ENCODE results near the gene PPP1R14B.

The PPP1R14B gene

DNA sequence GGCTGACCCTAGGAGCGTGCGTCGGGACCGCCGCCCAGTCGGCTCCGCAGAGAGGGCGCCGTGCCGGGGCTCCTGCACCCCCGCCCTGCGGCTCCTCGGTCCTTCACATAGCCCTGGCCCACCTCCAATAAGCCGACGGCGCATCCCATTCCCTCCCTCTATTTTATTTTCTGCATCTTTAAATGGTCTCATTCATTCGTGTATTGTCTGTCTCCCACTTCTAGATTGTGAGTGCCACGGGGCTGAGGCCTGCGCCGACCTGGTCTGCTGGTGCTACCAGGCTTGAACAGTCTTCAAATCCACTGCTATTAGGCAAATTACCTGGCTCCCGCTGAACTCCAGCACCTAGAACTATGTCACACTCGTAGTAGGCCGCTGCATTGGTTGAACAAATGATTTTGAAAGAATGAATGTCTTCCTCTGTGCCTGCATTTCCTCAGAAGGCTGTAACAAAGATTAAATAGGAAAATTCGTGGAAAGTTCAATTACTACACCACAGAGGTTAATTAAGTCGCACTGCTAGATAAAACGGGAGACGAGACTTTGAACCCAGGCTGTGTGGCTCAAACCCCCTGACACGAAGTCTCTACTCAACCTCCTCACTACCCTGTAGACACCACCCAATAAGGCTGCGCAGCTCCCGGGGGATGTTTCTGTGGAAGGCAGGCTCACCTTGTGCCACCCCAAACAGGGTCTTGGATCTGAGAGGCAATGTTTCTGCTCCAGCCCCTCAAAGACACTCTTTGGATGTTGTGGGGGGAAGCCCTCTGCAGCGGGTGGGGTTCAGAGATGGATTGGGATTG, 1.2 kb upstream of the PPP1R14B start:
- in situ Hi-C loops (cut with MboI; ENCODE audit: low sequenced_read_pairs) = loop anchor here (25.0 kb wide), 1 partner anchor 89 kb away; the partner anchor contains the start of gene CCDC88B

DNA sequence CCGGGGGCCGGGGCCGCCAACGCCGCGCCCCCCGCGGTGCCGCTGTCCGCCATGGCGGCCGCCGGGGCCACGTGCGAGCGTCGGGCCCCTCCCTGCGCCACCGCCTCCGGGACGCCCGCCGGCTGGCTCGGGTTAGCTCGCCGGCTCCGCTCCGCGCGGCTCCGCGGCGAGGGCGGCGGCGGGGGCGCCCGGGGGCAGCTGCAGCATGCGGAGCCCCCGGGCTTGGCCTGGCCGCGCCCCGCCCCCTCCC, 197 bp downstream of the PPP1R14B start:
- in situ Hi-C loops (cut with MboI; ENCODE audit: low sequenced_read_pairs) = loop anchor here (25.0 kb wide), 1 partner anchor 91 kb away; the partner anchor contains the start of gene CCDC88B

DNA sequence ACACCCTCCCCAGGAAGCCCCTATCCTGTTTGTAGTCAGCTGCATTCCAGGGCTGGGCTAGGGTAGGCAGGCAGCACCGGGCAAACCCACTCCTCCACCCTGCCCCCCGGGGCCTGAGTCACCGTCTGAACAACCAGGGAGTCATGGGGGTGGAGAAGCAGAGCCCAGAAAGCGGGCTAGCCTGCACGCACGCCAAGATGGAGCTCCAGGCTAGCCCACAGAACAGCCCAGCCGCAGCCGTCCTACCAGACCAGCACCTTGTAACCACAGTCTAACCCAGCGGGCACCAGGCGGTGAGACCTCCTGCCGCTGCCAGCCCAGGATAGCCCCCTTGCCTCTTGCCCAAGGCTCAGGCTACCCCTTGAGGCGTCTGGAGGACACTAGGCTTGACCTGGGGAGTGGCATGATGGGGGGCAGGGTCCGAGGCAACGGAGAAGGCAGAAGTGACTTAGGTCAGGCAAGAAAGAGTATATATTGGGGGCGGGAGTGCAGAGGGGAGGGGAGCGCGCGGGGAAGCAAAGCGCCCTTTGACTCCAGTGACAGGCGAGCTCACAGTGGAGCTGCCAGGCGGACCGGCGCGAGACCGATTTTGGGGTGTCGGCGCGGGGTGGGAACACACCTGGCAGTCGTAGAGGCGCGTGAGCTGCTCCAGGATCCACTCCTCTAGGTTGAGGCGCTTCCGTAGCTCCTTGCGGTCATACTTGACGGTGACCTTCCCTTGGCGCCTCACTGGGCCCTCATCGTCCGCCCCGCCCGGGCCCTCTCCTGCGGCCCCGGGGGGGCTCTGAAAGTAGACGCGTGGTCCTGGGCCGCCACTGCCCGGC, 734 bp downstream of the PPP1R14B start:
- in situ Hi-C loops (cut with MboI; ENCODE audit: low sequenced_read_pairs) = loop anchor here (25.0 kb wide), 1 partner anchor 91 kb away; the partner anchor contains the start of gene CCDC88B

DNA sequence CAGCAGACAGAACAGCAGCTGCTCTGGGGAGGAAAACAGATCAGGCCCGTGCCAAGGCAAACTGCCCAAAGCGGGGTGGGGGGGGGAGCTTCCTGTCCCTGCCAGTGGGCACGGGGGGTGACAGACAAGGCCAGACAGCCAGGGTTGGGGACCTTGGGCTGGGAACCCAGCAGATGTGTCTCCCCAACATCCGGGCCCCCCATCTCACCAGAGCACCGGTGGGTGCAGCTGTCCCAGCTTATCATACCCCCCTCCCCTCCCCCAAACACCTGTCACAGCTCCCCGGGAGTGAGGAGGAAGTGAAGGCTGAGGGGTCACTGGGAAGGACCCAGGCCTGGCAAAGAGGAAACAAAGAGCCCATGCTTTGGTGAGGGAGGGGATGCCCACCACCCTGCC, 1.3 kb downstream of the PPP1R14B start:
- in situ Hi-C loops (cut with MboI; ENCODE audit: low sequenced_read_pairs) = loop anchor here (25.0 kb wide), 1 partner anchor 92 kb away; the partner anchor contains the start of gene CCDC88B

DNA sequence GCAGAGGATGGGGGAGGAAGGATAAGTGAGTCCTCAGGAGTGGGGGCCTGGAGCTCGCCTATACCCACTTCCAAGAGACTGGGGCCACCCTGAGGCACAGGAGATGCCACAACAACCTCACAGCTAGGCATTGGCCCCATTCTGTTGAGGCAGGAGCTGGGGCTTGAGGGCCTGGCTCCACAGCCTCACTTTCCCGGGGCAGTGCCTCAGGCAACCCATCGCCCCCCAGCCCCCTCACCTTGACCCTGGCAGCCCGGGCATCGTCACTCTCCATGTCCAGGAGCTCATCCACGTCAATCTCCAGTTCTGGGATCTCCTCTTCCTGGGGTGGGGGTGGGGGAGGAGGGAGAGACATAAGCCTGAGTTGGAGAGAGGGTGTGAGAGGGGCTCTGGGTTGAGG, 1.8 kb downstream of the PPP1R14B start:
- in situ Hi-C loops (cut with MboI; ENCODE audit: low sequenced_read_pairs) = loop anchor here (25.0 kb wide), 1 partner anchor 92 kb away; the partner anchor contains the start of gene CCDC88B

DNA sequence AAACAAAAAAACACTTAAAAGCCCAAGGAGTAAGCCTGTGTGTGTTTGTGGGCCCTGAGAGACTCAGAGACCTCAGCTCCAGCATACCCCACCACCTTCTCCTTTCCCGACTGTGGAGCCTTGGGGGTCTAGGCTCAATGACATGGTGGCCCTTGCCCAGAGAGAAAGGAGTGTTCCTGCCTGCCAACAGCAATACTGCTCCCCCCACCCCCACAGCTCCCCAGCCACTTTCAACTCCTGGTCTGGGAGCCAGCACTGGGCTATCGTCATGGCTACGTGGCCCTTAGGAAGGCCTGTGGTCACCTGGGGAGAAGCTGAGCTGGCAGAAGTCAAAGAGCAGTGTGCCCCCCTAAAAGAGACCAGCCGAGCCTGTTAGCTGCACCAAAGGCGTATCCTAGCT, 2.6 kb downstream of the PPP1R14B start:
- in situ Hi-C loops (cut with MboI; ENCODE audit: low sequenced_read_pairs) = loop anchor here (25.0 kb wide), 1 partner anchor 93 kb away; the partner anchor contains the start of gene CCDC88B

DNA sequence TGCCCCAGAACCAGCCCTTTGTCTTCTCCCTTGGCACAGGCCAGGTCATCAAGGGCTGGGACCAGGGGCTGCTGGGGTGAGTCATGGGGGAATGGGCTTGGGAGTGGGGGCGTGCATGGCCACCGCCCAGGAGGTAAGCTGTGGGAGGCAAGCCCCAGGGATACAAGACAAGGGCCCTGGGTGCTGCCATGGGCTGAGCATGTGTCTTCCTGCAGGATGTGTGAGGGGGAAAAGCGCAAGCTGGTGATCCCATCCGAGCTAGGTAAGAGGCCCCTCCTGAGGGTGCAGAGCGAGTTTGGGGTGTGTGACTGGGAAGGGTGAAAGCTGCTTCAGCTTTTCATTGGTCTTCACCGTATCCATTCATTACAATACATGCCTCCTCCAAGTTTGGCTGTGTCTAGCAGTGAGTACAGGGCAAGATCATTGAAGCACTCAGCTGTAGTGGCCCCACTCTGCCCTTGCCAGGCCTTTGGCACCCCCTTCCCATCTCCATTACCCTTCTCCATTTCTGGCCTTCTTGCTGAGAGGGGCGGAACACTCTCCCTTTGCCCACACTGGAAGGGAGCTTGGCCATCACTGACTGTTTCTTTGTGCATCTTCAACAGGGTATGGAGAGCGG, 3.4 kb downstream of the PPP1R14B start:
- in situ Hi-C loops (cut with MboI; ENCODE audit: low sequenced_read_pairs) = loop anchor here (25.0 kb wide), 1 partner anchor 94 kb away; the partner anchor contains the start of gene CCDC88B

DNA sequence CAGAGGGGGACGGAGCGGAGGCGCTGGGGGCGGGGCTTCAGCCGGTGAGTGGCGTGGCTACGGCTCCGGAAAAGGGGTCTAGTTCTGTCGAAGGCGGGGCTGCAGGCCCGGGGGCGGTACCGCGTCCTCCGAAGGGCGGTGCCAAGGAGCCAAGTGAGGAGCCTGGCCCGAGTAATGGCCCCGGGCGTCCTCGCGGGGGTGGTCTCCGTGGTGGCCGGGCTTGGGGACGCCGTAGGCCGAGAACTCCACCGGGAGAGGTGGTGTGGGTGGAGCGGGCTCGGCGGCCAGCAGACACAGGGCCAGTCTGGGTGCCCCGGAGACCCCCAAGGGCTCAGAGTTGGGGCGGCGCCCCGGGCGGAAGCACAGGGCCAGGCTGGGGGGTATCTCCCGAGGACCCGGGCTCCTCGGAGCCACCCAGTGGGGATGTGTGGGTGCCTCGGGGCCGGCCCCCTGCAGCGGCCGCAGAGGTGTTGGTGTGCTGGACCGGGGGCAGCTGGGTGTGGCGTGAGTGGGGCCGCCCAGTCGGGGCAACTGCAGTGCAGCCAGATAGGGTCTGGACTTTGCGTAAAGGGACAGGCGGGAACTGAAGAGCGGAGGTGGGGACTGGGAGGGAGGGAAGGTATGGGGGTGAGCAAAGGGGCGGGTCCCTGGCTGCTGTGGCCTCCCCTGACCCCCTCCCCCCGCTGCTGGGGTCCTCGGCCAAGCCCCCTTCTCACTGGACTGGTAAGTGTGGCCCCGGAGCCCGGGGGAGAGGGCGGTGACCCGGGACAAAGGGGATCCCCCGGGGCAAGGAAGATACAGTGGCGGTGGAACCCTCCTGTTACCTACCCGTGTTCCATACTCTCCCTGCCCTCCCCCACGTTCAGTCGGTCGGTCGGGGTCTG, 5.0 kb downstream of the PPP1R14B start:
- in situ Hi-C loops (cut with MboI; ENCODE audit: low sequenced_read_pairs) = loop anchor here (25.0 kb wide), 1 partner anchor 96 kb away; the partner anchor contains the start of gene CCDC88B

DNA sequence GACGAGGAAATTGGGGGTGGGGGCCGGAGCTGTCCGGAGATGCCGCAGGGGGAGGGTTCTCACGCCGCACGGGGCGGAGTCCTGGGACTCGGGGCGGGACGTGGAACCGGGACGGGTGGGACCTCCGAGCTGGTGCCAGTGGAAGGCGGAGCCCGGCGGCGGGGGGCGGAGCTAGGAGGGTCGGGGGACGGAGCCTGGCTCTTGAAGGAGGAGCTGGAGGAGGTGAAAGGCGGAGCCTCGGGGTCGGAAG, 5.6 kb downstream of the PPP1R14B start:
- in situ Hi-C loops (cut with MboI; ENCODE audit: low sequenced_read_pairs) = loop anchor here (25.0 kb wide), 1 partner anchor 96 kb away; the partner anchor contains the start of gene CCDC88B

DNA sequence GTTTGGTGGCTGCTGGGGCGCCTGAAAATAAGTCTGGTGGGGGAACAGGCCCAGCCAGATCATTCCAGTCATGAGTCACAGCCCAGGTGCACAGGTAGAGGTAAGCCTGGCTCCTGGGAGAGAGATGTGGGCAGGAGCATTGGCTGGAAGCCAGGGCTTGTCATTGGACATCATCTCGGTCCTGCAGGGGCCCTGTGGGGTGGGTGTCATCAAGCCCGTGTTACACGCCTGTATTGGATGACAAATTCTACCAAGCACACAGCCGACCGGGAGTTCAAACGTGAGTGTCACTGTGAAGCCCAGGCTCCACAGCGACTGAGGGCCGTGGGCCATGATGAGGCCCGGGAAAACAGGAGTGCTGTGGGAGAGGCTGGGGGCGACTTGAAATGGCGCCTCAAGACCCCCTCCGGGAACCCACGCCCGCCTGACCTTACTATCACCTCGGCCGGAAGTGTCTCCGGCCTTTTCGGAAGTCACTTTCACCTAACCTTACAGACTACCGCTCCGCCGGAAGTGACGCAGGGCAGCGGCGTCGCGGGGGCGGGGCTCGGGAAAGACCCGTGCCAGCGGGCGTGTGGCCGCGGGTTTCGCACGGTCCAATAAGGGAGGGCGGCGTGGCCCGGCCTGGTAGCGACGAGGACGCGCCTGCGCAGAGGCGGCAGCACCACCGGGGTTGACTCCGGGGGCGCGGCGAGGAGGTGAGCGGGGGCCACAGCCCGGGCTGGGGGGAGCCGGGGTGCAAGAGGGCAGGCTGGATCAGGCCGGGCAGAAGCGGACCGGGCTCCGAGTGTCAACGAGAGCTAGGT, 6.1 kb downstream of the PPP1R14B start, which contains the start of gene FKBP2:
Gene FKBP2, plus strand, starts transcription at position 661 of the 806 bp plus-strand sequence. CDS start 1,293 bp downstream, outside the sequence.
- in situ Hi-C loops (cut with MboI; ENCODE audit: low sequenced_read_pairs) = loop anchor here (25.0 kb wide), 1 partner anchor 97 kb away; the partner anchor contains the start of gene CCDC88B

DNA sequence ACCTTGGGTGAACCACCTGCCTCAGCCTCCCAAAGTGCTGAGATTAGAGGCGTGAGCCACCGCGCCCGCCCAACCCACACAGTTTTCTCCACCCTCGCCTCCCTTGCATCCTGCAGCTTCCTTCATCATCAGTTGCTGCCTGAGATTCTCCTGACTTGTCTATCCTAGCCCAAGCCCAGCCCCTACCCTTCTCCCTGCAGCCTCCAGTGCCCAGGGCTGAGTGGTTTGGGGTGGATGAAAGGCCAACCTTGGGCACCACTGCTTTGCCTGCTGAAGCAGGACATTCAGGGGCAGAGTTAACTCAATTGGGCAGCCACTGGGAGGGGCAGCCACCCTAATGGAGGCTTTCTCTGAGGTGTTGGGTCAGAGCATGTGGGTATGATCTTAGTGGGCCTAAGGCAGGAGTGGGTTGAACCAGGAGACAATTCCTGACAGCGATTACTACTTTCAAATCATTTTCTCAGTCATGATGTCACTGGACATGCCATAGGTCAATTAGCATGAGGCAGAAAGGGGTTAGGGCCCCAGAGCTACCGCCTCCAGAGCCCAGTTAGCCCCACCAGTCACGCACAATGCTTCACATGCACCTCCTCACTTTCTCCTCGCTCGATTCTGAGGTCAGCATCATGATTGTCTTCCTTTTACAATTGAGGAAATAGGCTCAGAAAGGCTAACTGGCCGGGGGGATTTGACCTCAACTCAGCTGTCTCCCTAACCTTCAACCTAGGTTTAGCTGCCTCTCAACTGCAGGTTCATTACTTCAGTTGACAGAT, 6.9 kb downstream of the PPP1R14B start:
- in situ Hi-C loops (cut with MboI; ENCODE audit: low sequenced_read_pairs) = loop anchor here (25.0 kb wide), 1 partner anchor 97 kb away; the partner anchor contains the start of gene CCDC88B

DNA sequence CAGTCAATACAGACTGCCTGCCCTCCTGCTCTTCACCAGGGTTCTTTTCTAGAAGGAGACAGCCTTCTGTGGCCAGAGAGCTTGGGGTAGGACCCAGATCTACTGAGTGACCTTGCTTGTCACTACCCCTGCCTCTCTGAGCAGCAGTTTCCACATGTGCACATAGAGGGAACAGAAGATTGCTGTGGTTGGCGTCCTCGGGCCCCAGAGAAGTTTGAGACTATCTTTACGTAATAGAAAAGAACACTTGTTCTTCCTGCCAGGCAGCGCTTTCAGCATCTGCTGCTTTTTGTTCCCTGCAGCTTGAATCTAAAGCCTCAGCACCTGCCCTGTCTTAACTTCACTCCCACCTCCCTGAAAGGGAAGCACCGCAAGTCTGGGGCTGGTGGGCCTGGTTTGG, 7.7 kb downstream of the PPP1R14B start:
- in situ Hi-C loops (cut with MboI; ENCODE audit: low sequenced_read_pairs) = loop anchor here (25.0 kb wide), 1 partner anchor 98 kb away; the partner anchor contains the start of gene CCDC88B

DNA sequence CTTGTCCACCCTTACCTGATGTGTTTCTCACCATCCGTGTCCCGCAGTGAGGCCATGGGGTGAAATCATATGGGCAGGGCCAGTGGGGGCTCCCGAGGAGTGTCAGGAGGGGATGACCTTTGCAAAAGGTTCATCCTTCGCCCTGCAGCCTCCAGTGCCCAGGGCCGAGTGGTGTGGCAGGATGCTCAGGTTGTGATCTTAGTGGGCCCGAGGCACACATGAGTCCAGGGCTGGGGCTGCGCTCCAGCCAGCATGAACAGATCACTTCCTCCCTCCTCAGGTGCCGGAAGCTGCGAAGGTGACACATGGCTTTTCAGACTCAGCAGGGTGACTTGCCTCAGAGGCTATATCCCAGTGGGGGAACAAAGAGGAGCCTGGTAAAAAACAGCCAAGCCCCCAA, 8.7 kb downstream of the PPP1R14B start:
- in situ Hi-C loops (cut with MboI; ENCODE audit: low sequenced_read_pairs) = loop anchor here (25.0 kb wide), 1 partner anchor 99 kb away; the partner anchor contains the start of gene CCDC88B

DNA sequence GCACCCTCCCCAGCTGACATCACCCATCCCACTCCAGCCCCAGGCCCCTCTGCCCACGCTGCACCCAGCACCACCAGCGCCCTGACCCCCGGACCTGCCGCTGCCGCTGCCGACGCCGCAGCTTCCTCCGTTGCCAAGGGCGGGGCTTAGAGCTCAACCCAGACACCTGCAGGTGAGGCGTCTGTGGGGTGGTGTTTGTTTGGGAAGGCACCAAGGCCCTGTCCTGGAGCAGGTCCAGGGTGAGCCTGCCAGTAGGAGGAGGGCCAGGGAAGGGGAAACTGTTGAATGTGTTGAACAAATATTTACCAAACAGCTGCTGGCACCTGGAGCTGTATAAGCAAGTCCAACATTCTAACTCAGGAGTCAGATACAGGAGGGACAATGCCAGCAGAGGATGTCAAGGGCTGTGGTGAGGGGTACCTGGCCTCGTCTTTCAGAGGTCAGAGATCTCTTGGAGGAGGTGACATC, 9.2 kb downstream of the PPP1R14B start:
- in situ Hi-C loops (cut with MboI; ENCODE audit: low sequenced_read_pairs) = loop anchor here (25.0 kb wide), 1 partner anchor 100 kb away; the partner anchor contains the start of gene CCDC88B

DNA sequence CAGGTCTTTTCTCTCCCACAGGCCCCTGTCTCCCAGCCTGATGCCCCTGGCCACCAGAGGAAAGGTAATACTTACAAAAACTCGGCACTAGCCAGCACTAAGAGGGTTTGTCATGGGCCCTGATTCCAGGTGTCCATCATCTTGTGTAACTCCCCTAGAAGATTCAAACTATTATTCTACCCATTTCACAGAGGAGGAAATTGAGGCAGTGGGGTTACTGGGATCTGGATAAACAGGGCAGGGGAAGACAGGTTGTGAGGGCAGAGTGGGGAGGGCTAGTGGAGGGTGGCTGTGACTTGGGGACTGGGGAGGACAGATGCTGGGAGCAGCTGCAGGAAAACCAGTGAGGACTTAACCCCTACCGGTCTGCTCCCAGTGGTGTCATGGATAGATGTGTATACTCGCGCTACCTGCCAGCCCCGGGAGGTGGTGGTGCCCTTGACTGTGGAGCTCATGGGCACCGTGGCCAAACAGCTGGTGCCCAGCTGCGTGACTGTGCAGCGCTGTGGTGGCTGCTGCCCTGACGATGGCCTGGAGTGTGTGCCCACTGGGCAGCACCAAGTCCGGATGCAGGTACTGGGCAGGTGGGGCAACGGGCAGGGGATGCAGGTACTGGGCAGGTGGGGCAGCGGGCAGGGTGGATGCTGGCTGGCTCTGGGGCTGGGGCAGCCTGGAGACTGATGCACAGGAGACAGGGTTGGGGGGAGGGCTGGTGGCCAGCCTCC, 11.1 kb downstream of the PPP1R14B start:
- in situ Hi-C loops (cut with MboI; ENCODE audit: low sequenced_read_pairs) = loop anchor here (25.0 kb wide), 1 partner anchor 102 kb away; the partner anchor contains the start of gene CCDC88B

DNA sequence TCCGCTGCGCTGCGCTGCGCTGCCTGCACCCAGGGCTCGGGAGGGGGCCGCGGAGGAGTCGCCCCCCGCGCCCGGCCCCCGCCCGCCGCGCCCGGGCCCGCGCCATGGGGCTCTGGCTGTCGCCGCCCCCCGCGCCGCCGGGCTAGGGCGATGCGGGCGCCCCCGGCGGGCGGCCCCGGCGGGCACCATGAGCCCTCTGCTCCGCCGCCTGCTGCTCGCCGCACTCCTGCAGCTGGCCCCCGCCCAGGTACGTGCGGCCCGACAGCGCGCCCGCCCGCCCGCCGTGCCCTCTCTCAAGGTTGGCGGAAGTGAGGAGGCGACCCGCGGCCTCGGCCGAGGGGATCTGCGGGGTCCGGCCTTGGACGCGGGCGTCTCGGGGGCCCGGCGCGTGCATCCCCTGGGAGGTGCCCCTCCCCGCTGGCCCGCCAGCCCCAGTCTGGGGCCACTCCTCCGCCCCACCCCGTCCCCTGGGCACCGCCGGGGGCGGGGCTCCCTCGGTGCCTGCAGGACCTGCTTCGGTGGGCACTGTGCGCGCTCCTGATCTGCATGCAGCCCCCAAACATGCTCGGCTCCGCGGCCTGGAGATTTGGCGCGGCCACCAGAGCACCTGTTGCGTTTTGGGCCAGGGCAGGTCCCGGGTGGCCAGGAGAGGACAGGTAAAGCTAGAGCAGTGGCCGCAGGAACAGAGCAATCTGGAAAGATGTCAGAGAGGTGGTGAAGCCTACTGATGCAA, 11.9 kb downstream of the PPP1R14B start:
- in situ Hi-C loops (cut with MboI; ENCODE audit: low sequenced_read_pairs) = loop anchor here (25.0 kb wide), 1 partner anchor 102 kb away; the partner anchor contains the start of gene CCDC88B
